GM04504 (cell line): ENCODE data around the gene RPAP3.
A peak's percentile ranks its signal among the peaks of the same experiment; 100 is the strongest.

Experiments used
- DNase-seq: peaks from one replicate; pipeline ENCODE4 v3.0.0-alpha.2; 2012; ENCODE audit warnings: low read depth

RPAP3 gene

GRCh38 chr12:47743311-47743860 lies 37.6 kb upstream of the RPAP3 start:
- no peak for DNase-seq

DNA sequence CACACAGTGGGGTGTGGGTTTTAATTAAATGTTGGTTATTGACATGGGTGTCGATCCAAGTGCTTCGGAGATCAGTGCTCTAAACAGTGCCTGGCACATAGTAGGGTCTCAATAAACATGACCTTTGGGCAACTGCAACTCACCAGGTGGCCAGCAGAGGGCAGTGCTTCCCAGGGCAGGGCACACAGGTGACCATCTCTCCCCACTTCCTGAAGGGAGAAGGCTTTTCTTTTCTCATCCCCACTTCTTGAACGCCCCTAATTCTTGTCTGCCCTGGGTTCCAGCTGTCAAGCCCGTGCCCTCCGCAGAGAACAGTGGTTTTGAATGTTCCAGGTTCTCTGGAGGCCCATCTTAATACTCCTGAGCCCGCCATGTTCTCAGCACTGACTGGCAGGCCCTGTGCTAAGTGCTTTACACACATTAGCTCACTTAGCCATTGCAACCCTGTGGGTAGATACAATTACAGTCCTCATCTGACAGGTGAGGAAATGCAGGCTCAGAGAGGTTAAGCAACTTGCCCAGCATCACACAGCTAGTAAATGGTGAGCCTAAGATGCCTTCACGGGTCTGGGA lies 36.5 kb upstream of the RPAP3 start:
- no peak for DNase-seq

GRCh38 chr12:47741340-47741703 lies 35.5 kb upstream of the RPAP3 start:
- DNase-seq, result no peak

DNA sequence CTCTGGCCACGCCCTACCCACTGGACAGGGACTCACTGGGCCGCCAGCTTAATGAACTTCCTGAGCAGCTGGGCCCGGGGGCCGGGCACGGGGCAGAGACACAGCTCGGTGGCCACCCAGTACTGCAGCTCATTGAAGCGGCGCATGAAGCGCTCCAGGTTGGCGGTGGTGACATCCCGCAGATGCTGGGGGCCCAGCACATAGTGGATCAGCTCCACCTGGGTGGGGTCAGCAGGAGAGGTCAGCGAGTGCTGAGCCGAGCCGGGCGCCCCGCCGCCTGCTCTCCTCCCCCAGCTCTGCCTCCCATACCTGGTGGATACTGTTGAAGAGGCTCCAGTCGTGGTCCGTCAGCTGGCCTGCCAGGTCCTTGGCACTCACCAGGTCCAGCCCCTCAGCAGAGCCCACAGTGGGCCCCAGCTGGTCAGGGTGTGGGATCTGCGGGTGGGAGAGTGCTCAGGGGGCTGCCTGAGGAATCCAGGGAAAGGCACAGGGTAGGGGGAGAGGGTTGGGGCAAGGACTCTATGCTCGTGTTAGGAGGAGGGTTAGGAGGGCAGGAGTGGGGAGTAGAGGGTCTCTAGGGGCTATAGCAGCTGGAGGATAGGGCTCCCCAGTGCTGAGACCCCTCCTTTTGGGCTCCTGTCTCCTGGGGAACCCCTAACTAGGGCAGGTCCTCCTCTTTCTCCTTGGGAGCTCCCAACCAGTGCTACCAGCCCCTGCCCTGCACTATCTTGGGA lies 34.9 kb upstream of the RPAP3 start:
- no peak for DNase-seq

GRCh38 chr12:47739979-47740378 lies 34.1 kb upstream of the RPAP3 start:
- no peak for DNase-seq

- no peak for DNase-seq
Observed at GRCh38 chr12:47739297-47739696, 33.5 kb upstream of the RPAP3 start.

- no peak for DNase-seq
Observed at GRCh38 chr12:47737936-47738594, 32.2 kb upstream of the RPAP3 start.

GRCh38 chr12:47736877-47737676 lies 31.2 kb upstream of the RPAP3 start:
- peak; percentile 75 for DNase-seq

DNA sequence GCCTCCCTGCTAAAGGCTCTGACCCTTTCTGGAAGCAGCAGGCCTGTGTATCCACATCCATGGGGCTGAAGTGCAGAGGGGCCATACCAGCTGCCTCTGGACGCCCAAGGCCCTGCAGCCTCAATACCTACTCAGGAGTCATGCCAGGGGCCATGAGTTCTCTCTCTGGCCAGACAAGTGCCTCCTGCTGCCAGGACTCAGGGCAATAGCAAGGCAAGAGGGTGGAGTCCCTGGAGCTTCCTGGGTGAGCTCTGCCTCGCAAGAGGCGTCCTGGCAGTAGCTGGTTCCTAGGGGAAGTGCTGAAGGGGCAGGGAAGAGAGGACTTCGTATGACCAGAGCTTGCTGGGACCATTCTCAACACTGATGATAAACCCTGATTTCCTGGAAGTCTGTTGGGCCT lies 30.4 kb upstream of the RPAP3 start:
- DNase-seq, result no peak

DNA sequence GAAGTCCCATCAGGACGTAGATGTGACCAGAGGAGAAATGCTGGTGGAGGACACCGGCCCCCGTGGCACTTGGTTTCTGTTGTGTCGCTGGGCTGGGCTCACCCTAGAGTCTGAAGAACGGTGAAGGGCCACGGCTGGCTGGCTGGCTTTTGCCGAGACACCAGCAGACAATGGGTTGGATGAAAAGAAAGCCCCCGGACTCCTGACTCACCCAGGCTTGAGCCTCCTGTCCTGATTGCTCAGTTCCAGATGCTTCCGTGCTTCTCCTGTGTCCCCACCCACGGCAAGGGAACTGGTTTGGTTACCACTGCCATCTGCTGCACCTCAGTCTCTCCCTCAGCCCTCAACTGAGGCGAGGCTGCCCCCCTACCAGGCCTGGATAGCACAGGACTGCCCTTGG lies 29.8 kb upstream of the RPAP3 start:
- DNase-seq, result no peak

DNA sequence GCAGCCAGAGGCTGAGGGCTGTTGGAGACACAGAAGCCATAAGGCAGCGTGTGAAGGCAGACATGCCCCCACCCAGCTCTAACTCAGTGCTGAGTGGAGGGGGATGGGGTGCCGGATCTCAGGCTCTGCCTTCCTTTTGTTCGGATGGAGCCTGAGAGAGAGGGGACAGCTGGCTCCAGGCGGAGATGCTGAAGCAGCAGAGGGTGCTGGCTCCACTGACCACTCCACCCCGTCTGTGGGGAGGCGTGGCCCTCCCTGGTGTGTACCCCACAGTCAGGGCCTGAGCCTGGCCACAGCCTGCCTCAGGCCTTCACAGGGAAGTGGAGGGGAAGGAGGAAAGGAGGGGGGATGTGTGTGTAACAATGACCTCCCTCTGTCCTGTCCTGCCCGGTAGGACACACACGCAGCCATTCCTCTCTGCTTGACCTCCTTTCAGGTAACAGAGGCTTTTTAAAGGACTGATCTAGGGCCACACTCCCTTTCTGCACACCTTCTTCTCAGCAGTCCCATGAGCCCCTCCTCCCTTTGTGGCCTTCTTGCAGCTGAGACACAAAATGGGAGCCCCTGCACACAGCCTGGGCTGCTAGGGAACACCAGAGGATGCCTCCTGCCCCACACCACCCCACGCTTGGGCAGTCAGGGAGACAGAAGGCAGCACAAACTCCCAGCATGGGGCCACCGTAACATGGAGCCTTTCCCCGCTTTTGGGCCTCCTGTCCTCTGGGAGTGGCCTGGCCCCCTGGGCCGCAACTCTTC lies 29.1 kb upstream of the RPAP3 start:
- DNase-seq, result no peak

DNA sequence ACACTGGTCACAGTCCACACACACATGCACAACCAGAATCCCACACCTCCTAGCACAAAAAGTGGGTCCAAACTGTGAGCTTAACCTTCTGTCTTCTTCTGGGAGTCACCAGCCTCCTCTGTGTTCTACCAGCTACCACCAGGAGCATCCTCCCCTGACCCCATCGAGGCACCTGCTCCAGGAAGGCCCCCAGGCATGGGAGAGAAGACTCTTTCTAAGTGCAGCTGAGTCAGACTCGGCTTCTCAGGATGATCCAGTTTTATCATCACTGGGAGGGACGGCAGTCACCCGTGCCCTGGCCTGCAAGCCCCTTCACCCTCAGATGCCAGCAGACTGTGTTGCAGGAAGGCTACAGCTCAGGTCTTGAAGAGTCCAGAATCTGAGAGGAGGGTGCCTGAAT lies 27.3 kb upstream of the RPAP3 start:
- no peak for DNase-seq

DNA sequence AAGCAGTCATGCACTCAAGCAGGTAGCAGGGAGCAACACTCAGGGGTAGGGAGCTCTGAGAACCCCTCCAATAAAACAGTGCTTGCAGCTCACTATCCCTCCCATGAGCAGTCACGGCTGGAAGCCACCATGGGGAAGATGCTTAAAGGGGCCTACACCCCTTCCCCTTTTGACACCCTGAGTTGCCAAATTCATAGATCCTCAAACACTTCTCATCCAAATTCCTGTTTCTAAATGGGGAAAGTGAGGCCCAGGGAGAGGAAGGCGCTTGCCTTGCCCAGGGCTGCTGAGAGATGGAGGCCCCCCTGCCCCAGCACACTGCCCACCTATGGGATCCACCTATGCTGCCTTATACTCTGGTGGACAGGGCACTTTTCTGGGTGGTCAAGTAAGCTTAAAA lies 26.7 kb upstream of the RPAP3 start:
- DNase-seq, result no peak

GRCh38 chr12:47731723-47732122 lies 25.9 kb upstream of the RPAP3 start:
- DNase-seq, result no peak

DNA sequence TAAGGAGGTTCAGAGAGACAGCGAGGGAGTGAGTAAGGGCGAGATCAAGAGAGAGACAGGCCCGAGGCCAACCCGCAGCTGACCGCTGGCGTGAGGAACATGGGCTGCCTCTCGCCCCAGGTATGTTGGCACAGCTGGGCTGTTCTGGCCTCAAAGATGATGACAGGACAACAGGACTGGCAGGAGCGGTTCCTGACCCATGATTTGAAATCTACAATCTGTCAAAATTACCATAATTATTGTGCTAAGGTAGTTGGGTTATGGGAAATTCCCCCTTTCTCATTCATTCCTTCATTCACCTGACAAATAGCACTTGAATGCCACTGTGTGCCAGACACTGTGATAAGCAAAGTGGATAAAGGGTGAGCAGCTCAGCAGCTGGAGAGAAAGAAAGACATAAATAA lies 24.5 kb upstream of the RPAP3 start:
- DNase-seq, result no peak

GRCh38 chr12:47729233-47729632 lies 23.4 kb upstream of the RPAP3 start:
- DNase-seq, result no peak

- peak; percentile 67 for DNase-seq
Observed at GRCh38 chr12:47725893-47726292, 20.1 kb upstream of the RPAP3 start.

DNA sequence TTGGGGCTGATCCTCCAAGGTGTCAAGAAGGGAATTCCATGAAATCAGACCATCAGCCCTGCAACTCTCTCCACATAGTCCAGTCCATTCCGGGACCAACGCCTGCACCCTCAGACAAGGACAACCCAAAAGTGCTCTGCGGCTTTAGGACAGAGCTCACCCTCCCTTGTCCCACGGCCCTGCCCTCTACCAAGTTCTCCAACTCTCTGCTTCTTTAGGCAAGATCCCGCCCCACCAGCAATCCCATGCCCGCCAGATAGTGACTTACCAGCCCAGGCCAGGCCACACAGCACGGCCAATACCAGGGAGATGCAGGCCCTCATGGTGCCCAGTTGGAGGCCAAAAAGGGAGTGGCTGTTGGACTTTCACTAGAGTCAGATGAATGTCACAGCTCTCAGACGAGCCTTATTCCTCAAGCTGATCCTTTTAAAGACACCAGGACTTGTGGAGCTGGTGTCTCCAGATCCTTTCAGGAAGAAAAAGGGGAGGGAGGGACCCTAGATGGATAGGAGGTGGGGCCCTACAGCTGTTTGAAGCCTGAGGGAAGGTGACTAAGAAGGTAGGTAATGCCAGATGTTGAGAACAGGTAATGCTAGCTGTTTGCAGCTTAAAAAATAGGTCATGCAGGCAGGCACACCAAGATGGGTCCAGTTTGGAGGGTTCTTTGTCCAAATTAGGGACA lies 19.4 kb upstream of the RPAP3 start, which contains the start of gene ENDOU:
TSS of gene ENDOU (minus strand) at position 400 of the 682 bp plus-strand sequence. CDS start at position 323, 77 bp downstream.
- no peak for DNase-seq

DNA sequence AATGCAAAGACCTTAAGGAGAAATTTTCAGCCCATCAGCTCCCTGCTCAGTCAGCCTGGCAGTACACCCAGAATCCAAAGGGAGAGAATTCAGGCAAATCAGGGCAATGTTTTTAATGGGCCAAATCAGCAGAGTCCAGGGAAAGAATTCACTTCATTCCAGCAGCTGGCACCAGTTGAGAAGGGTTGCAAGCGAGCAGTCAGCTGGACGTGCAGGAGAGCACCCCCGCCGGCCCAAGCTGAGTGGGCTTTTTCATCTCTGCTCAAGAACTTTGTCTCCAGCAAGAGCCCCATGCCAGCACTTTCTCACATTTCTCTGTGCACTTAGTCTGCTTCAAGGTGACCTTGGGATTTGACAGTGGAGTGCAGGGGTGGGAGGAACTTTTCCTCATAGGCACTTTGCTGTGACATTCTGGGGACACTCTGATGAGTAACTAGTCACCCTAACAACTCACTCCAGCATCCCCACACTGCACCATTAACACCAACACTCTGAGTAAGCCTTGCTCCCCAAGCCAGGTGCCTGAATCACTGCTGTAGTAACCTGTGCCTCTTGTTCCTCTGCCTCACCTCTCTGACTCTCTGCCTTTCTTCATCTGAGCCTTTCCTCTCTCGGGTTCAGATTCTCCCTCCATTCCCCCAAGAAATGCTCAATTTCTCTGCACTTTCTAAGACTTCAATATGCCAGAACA lies 17.3 kb upstream of the RPAP3 start:
- no peak for DNase-seq

GRCh38 chr12:47722136-47722834 lies 16.5 kb upstream of the RPAP3 start:
- no peak for DNase-seq
